ENCODE results near the gene ACOXL.

The ACOXL gene

DNA sequence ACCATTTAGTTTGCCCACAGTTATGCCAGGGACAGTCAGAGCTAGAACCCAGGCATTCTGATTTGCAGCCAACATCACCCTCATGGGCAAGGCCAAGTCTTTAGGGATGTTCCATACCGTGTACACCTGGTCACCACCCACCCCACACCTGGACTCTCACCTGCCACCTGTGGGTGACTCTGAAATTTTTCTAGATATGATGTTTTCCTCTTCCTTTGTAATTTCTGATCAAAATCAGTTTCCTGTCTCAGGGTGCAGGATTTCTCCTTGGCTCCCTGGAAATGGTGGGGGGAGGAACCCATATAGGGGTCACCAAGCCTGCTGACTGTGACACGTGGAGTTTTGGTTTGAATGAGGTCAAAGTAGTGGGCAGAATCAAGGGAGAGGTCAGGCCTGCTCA, 138.2 kb downstream of the ACOXL start:
- Histone ChIP-seq H3K9ac (ENCODE audit: low read length) (no peak overlapping the region), H3K4me3 (ENCODE audit: low read length) (no peak overlapping the region), H3K27me3 (ENCODE audit: control insufficient read depth, insufficient read depth, low read length) (no peaks in the 10 kb centered on the region), H3K4me1 (ENCODE audit: control insufficient read depth, insufficient read depth, low read length) (no peaks in the 10 kb centered on the region), H3K36me3 (ENCODE audit: control insufficient read depth, insufficient read depth, low read length) (no peaks in the 10 kb centered on the region), H3K9me3 (ENCODE audit: control insufficient read depth, low read length) (no peaks in the 10 kb centered on the region)

GRCh38 chr2:110871637-110872036, 139.3 kb downstream of the ACOXL start:
- no peaks in the 10 kb centered on the region for H3K36me3 ChIP-seq (ENCODE audit: control insufficient read depth, insufficient read depth, low read length)
- H3K4me3 ChIP-seq (ENCODE audit: low read length): no peak overlapping the region
- H3K27me3 ChIP-seq (ENCODE audit: control insufficient read depth, insufficient read depth, low read length): no peaks in the 10 kb centered on the region
- no peaks in the 10 kb centered on the region for H3K9me3 ChIP-seq (ENCODE audit: control insufficient read depth, low read length)
- H3K4me1 ChIP-seq (ENCODE audit: control insufficient read depth, insufficient read depth, low read length): no peaks in the 10 kb centered on the region
- H3K9ac ChIP-seq (ENCODE audit: low read length): no peak overlapping the region

DNA sequence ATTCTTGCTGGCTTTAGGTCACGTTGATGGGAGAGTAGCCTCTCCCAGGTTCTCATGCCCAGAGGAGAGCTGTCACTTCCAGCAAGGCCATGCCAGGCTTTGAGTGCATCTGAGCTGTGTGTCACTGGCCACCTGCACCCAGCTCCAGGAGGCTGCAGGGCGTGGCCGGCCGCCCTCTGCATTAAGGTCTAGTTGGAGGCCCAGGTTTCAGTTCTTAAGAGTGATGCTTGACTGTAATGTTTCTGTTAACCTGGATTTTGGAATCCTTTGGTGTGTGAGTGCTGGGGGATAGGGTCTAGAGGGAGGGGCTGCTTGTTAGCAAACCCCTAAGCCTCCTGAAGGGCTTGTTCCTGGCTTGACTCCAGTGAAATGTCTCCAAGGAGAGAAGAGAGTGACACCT, 140.1 kb downstream of the ACOXL start:
- H3K27me3 ChIP-seq (ENCODE audit: control insufficient read depth, insufficient read depth, low read length): no peaks in the 10 kb centered on the region
- no peaks in the 10 kb centered on the region for H3K36me3 ChIP-seq (ENCODE audit: control insufficient read depth, insufficient read depth, low read length)
- no peaks in the 10 kb centered on the region for H3K9me3 ChIP-seq (ENCODE audit: control insufficient read depth, low read length)
- no peak overlapping the region for H3K9ac ChIP-seq (ENCODE audit: low read length)
- no peaks in the 10 kb centered on the region for H3K4me1 ChIP-seq (ENCODE audit: control insufficient read depth, insufficient read depth, low read length)
- no peak overlapping the region for H3K4me3 ChIP-seq (ENCODE audit: low read length)

GRCh38 chr2:110873056-110873502, 140.7 kb downstream of the ACOXL start:
- H3K4me3 ChIP-seq (ENCODE audit: low read length): no peak overlapping the region
- no peaks in the 10 kb centered on the region for H3K4me1 ChIP-seq (ENCODE audit: control insufficient read depth, insufficient read depth, low read length)
- no peak overlapping the region for H3K9ac ChIP-seq (ENCODE audit: low read length)
- no peaks in the 10 kb centered on the region for H3K27me3 ChIP-seq (ENCODE audit: control insufficient read depth, insufficient read depth, low read length)
- no peaks in the 10 kb centered on the region for H3K9me3 ChIP-seq (ENCODE audit: control insufficient read depth, low read length)
- no peaks in the 10 kb centered on the region for H3K36me3 ChIP-seq (ENCODE audit: control insufficient read depth, insufficient read depth, low read length)

- H3K9ac ChIP-seq (ENCODE audit: low read length): no peak overlapping the region
- no peaks in the 10 kb centered on the region for H3K27me3 ChIP-seq (ENCODE audit: control insufficient read depth, insufficient read depth, low read length)
- no peaks in the 10 kb centered on the region for H3K4me1 ChIP-seq (ENCODE audit: control insufficient read depth, insufficient read depth, low read length)
- H3K4me3 ChIP-seq (ENCODE audit: low read length): no peak overlapping the region
- no peaks in the 10 kb centered on the region for H3K36me3 ChIP-seq (ENCODE audit: control insufficient read depth, insufficient read depth, low read length)
- no peaks in the 10 kb centered on the region for H3K9me3 ChIP-seq (ENCODE audit: control insufficient read depth, low read length)
Measured at GRCh38 chr2:110873597-110874452, 141.5 kb downstream of the ACOXL start.

GRCh38 chr2:110874453-110875383, 142.3 kb downstream of the ACOXL start:
- H3K9ac ChIP-seq (ENCODE audit: low read length): no peak overlapping the region
- no peak overlapping the region for H3K4me3 ChIP-seq (ENCODE audit: low read length)

DNA sequence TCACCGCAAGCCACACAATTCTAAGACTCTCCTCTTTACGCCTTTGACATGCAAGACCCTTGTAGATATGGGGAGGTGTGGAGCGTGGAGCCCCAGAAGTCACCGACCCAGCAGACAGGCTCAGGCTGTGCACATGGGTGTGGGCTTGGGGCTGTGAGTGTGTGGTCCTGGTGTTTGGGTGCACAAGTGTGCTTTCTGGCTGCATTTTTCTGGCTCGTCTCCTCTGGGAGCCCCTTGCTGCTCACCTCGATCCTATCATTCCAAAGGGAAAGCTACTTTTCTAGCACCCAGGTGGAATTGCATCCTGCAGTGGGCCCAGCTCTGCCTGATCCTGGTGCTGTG, 143.0 kb downstream of the ACOXL start:
- H3K9ac ChIP-seq (ENCODE audit: low read length): no peak overlapping the region

More at GRCh38 chr2:110874453-110875383, 142.3 kb downstream of the ACOXL start:
- Histone ChIP-seq H3K27me3 (ENCODE audit: control insufficient read depth, insufficient read depth, low read length) (no peaks in the 10 kb centered on the region), H3K9me3 (ENCODE audit: control insufficient read depth, low read length) (no peaks in the 10 kb centered on the region), H3K4me1 (ENCODE audit: control insufficient read depth, insufficient read depth, low read length) (no peaks in the 10 kb centered on the region), H3K36me3 (ENCODE audit: control insufficient read depth, insufficient read depth, low read length) (no peaks in the 10 kb centered on the region)

DNA sequence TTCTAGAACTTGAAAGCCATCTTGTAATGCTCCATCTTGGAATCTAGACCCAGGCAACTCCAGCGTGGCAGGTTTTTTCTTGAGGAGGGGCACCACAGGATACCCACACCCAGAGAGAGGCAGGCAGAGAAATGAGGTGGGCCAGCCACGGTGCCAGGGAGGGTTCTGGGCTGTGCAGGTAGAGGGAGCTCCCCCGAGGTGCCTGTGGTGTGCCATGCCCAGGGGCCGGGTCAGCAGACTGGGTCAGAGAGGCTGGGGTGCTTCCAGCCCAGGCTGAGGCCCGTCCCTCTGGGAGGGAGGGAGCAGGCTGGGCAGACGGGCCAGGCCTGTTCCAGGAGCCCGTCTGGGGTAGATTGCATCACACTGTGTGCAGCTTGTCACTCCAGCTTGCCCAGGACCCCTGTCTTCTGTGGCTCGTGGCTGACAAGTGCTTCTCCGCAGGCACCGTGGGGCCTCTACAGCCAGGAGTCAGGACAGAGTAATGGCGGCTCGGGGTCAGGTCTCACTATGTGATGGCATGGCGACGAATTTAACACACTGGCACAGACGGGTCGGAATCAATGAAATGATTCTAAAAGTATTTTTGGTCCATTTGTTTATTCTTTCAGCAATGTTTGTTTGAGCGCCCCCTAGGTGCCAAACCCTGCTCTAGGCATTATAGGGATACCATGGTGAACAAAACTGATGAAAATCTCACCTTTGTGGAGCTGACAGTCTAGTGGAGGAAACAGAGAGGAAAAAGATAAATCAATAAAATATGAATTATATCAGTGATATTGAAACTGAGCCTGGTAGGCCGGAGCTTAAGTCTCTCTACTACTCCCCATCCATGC, 144.0 kb downstream of the ACOXL start:
- no peak overlapping the region for H3K9ac ChIP-seq (ENCODE audit: low read length)

More for the DNA sequence above, 143.0 kb downstream of the ACOXL start:
- H3K27me3 ChIP-seq (ENCODE audit: control insufficient read depth, insufficient read depth, low read length): no peaks in the 10 kb centered on the region
- H3K4me3 ChIP-seq (ENCODE audit: low read length): no peak overlapping the region
- H3K9me3 ChIP-seq (ENCODE audit: control insufficient read depth, low read length): no peaks in the 10 kb centered on the region
- no peaks in the 10 kb centered on the region for H3K36me3 ChIP-seq (ENCODE audit: control insufficient read depth, insufficient read depth, low read length)
- H3K4me1 ChIP-seq (ENCODE audit: control insufficient read depth, insufficient read depth, low read length): no peaks in the 10 kb centered on the region

GRCh38 chr2:110877031-110877827, 144.9 kb downstream of the ACOXL start:
- no peaks in the 10 kb centered on the region for H3K27me3 ChIP-seq (ENCODE audit: control insufficient read depth, insufficient read depth, low read length)
- H3K9ac ChIP-seq (ENCODE audit: low read length): no peak overlapping the region
- no peaks in the 10 kb centered on the region for H3K9me3 ChIP-seq (ENCODE audit: control insufficient read depth, low read length)
- H3K4me1 ChIP-seq (ENCODE audit: control insufficient read depth, insufficient read depth, low read length): no peaks in the 10 kb centered on the region
- H3K4me3 ChIP-seq (ENCODE audit: low read length): no peak overlapping the region
- no peaks in the 10 kb centered on the region for H3K36me3 ChIP-seq (ENCODE audit: control insufficient read depth, insufficient read depth, low read length)

More for the DNA sequence above, 144.0 kb downstream of the ACOXL start:
- Histone ChIP-seq H3K4me1 (ENCODE audit: control insufficient read depth, insufficient read depth, low read length) (no peaks in the 10 kb centered on the region), H3K27me3 (ENCODE audit: control insufficient read depth, insufficient read depth, low read length) (no peaks in the 10 kb centered on the region), H3K4me3 (ENCODE audit: low read length) (no peak overlapping the region), H3K36me3 (ENCODE audit: control insufficient read depth, insufficient read depth, low read length) (no peaks in the 10 kb centered on the region), H3K9me3 (ENCODE audit: control insufficient read depth, low read length) (no peaks in the 10 kb centered on the region)

GRCh38 chr2:110878150-110878549, 145.8 kb downstream of the ACOXL start:
- H3K4me1 ChIP-seq (ENCODE audit: control insufficient read depth, insufficient read depth, low read length): no peaks in the 10 kb centered on the region
- H3K9me3 ChIP-seq (ENCODE audit: control insufficient read depth, low read length): no peaks in the 10 kb centered on the region
- H3K4me3 ChIP-seq (ENCODE audit: low read length): no peak overlapping the region
- H3K9ac ChIP-seq (ENCODE audit: low read length): no peak overlapping the region
- H3K36me3 ChIP-seq (ENCODE audit: control insufficient read depth, insufficient read depth, low read length): no peaks in the 10 kb centered on the region
- H3K27me3 ChIP-seq (ENCODE audit: control insufficient read depth, insufficient read depth, low read length): no peaks in the 10 kb centered on the region

- H3K4me1 ChIP-seq (ENCODE audit: control insufficient read depth, insufficient read depth, low read length): no peaks in the 10 kb centered on the region
- H3K36me3 ChIP-seq (ENCODE audit: control insufficient read depth, insufficient read depth, low read length): no peaks in the 10 kb centered on the region
- H3K9ac ChIP-seq (ENCODE audit: low read length): no peak overlapping the region
- no peak overlapping the region for H3K4me3 ChIP-seq (ENCODE audit: low read length)
- H3K9me3 ChIP-seq (ENCODE audit: control insufficient read depth, low read length): no peaks in the 10 kb centered on the region
- no peaks in the 10 kb centered on the region for H3K27me3 ChIP-seq (ENCODE audit: control insufficient read depth, insufficient read depth, low read length)
Measured at GRCh38 chr2:110881908-110882307, 149.5 kb downstream of the ACOXL start.
